Lower leg skin (tissue), 4 donors: ENCODE data around the gene PDZRN3. TPM values are rescaled to one million over a fixed set of nuclear protein-coding genes. Genes with fewer than 3 reads are reported as not detected.
"Not testable (repeated sequence)": the region's sequence is repeated elsewhere in the genome, so short reads cannot be mapped to it uniquely, and the experiment has no call there.

ENCODE experiments used
- DNase-seq, 2 donors: peaks; one replicate each; pipeline ENCODE4 v3.0.0-alpha.2; 2019; ENCODE audit warnings: low spot score in 2 of 2
- H3K4me3 ChIP-seq: fragments of 200-600 bp; sonication (generic); 2 replicates; pipeline ENCODE4 v1.5.1; 2017; ENCODE audit warnings: mild to moderate bottlenecking, low read depth; ENCODE audit not compliant: poor library complexity, severe bottlenecking
- POLR2A ChIP-seq, 2 donors: fragments of 450-650 bp; IDR thresholded peaks; one replicate each; pipeline ENCODE4 v1.6.1; 2016 to 2017; ENCODE audit warnings: antibody characterized with exemption in 2 of 2, mild to moderate bottlenecking in 1 of 2, moderate library complexity in 1 of 2
- WGBS, 2 donors: methylation state at CpG; one replicate each; pipeline ENCODE4 v1.1.5; 2018; 5-methylcytosine and 5-hydroxymethylcytosine counted together
- intact Hi-C: fragments of 100-400 bp; cut with DNase I; formaldehyde crosslinking; loops from one replicate; pipeline ENCODE4 v1.15.0; 2023; ENCODE audit warnings: low total_unique reads
- total RNA-seq, 4 donors: library from RNA; depleted of rRNA; stranded (reverse); fragments of >200 nt; gene quantifications; one replicate each; pipeline ENCODE4 v1.1.0, GENCODE V29; 2016
- TF ChIP-seq, protein P1 (sequence below), 3 donors: fragments of 450-650 bp; IDR thresholded peaks; one replicate each; pipeline ENCODE4 v1.5.1; 2016; ENCODE audit warnings: antibody characterized with exemption in 3 of 3, mild to moderate bottlenecking in 3 of 3, moderate library complexity in 2 of 3

PDZRN3 gene
- total RNA-seq, 4 donors from 2014 or later, result 9.7 to 29.9 (median 13.4) TPM

DNA sequence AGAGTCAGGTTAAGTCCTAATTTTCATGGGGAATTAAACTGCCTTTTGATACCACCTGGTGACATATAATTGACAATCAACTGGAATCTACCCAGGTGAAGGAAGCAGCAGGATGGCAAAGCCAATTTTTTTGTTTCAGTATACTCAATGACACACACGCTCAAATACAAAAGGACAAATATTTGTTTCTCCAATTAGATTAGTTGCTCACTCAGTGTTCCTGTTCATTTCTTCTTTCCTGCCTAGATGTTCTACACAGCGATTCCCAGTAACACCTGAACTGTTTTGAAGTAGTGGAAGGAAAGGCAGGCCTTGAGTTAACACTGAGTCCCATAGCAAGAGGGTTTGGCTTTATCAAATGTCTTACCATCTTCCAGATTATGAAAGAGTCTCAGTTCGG lies 157.5 kb downstream of the PDZRN3 start:
- 87 to 90% methylated on average over 3 of the region's 3 CpGs for WGBS, 2 donors
- TF ChIP-seq POLR2A (IDR thresholded peaks at IDR 0.05), result no peak
- TF ChIP-seq, protein P1, sequence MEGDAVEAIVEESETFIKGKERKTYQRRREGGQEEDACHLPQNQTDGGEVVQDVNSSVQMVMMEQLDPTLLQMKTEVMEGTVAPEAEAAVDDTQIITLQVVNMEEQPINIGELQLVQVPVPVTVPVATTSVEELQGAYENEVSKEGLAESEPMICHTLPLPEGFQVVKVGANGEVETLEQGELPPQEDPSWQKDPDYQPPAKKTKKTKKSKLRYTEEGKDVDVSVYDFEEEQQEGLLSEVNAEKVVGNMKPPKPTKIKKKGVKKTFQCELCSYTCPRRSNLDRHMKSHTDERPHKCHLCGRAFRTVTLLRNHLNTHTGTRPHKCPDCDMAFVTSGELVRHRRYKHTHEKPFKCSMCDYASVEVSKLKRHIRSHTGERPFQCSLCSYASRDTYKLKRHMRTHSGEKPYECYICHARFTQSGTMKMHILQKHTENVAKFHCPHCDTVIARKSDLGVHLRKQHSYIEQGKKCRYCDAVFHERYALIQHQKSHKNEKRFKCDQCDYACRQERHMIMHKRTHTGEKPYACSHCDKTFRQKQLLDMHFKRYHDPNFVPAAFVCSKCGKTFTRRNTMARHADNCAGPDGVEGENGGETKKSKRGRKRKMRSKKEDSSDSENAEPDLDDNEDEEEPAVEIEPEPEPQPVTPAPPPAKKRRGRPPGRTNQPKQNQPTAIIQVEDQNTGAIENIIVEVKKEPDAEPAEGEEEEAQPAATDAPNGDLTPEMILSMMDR (IDR thresholded peaks at IDR 0.05), result no peak
- intact Hi-C loops, result no loop called here
- DNase-seq, result no peak
- no peak overlapping the region for H3K4me3 ChIP-seq

DNA sequence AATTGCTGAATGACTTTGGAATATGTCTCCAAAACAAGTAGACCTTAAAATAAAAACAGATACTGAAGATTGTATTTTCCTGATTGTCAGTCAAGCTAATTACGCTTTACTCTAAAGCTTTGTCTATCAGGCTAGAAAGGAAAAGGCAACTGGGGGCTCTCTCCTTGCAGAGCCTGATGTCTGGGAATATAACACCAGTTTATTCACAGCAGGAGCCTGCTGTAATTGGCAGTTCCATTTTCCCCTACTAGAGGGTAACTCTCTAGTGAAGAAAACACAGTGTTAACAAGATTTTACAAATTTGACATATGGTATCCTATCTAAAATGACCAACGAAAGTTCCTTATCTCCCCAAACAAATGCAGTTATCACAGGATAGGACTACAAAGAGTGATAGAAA lies 158.8 kb downstream of the PDZRN3 start:
- intact Hi-C loops, result no loop called here
- TF ChIP-seq POLR2A (IDR thresholded peaks at IDR 0.05), result no peak
- TF ChIP-seq, protein P1 (IDR thresholded peaks at IDR 0.05), result no peak
- DNase-seq, result no peak
- no peak overlapping the region for H3K4me3 ChIP-seq
- WGBS, 2 donors, result 88 to 89% methylated on average over 2 of the region's 2 CpGs

DNA sequence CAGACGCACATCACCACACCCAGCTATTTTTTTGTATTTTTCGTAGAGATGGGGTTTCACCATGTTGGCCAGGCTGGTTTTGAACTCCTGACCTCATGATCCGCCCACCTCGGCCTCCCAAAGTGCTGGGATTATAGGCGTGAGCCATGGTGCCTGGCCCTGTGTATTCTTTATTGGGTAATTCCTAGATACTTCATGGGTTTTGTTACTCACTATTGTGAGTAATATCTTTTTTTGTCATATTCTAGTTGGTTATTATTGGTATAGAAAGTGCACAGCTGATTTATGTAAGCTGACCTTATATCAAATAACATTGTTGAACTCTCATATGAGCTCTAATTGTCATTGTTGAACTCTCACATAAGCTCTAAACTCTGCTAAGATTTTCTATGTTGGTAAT lies 160.6 kb downstream of the PDZRN3 start:
- intact Hi-C loops, DNase-seq, H3K4me3 ChIP-seq: not testable (repeated sequence)
- 89 to 96% methylated on average over 5 of the region's 5 CpGs for WGBS, 2 donors

DNA sequence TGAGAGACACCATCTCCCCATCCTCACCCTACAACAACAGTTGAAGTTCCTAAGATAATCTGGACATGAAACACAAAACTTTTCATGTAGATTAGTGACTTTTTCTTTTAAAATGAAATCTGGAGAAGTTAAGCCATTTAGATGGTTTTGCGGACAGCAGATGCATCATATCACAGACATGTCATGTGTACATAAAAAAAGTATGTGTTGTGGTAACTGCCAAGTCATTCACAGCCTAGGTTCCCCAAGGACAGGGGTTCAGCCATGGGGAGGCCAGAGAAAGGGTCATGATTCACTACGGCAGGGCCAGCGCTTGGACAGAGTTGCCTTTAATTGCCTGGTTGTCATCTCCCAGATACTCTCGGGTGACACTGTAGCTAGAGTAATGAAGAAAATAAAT lies 163.2 kb downstream of the PDZRN3 start:
- intact Hi-C loops, result no loop called here
- 75 to 76% methylated on average over 4 of the region's 4 CpGs for WGBS, 2 donors
- no peak for DNase-seq
- TF ChIP-seq, protein P1 (IDR thresholded peaks at IDR 0.05), result no peak
- TF ChIP-seq POLR2A (IDR thresholded peaks at IDR 0.05), result no peak
- H3K4me3 ChIP-seq, result no peak overlapping the region

DNA sequence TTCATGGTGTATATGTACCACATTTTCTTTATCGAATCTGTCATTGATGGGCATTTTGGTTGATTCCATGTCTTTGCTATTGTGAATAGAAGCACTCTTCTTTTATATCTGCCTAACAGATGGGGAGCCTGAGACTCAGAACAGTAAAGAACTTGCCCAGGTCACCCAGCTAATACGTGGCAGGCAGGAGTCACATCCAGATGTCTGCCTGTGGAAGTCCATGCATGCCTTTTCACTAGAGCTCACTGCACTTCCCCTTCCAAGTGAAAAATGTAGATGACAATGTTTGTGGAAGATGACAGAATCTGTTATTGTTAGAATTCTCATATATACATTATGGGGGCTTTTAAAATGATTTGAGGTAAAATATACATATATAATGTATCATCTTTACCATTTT lies 165.0 kb downstream of the PDZRN3 start:
- WGBS, 2 donors, result 78 to 87% methylated on average over 2 of the region's 2 CpGs
- no peak overlapping the region for H3K4me3 ChIP-seq
- no peak for DNase-seq
- TF ChIP-seq, protein P1 (IDR thresholded peaks at IDR 0.05), result no peak
- no peak for TF ChIP-seq POLR2A (IDR thresholded peaks at IDR 0.05)
- intact Hi-C loops, result no loop called here

DNA sequence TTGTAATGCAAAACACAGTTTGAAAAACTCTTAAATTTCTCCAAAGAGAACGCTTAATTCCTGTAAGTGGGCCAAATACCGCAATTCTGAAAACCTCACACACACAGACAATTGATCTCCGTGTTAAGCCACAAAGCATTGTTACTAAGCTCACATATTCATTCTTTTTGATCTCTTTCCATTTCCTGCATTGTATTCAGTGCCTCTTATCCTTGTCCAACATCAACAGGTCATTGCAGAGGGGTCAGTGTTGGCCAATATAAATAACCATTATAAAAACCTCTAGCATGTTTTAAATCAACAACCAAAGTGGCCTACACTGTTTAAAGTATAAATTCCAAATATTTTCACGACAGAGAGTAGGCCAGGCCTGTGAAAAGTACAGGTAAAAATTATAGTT lies 171.1 kb downstream of the PDZRN3 start:
- 63 to 65% methylated on average over 4 of the region's 4 CpGs for WGBS, 2 donors
- TF ChIP-seq, protein P1 (IDR thresholded peaks at IDR 0.05), result no peak
- TF ChIP-seq POLR2A (IDR thresholded peaks at IDR 0.05), result no peak
- H3K4me3 ChIP-seq, result no peak overlapping the region
- intact Hi-C loops, result no loop called here
- DNase-seq, result no peak
